Measurements from ENCODE around the gene CAMK1D.

Gene CAMK1D

GRCh38 chr10:12660812-12661211 is 311.5 kb downstream of the CAMK1D start:
- DNase-seq (ENCODE audit: low read depth) = no peak
- H3K4me3 ChIP-seq (ENCODE audit: low read depth, low read length) = no peak overlapping the region
- TF ChIP-seq CTCF (IDR thresholded peaks at IDR 0.05; ENCODE audit: low read depth, low read length) = no peak
- no peak for TF ChIP-seq MYC (IDR thresholded peaks at IDR 0.05; ENCODE audit: low read depth, low read length)
- no peak for TF ChIP-seq POLR2A (IDR thresholded peaks at IDR 0.05; ENCODE audit: extremely low read depth, insufficient read length)
- no peak for TF ChIP-seq MAX (IDR thresholded peaks at IDR 0.05; ENCODE audit: low read depth, low read length)

- no peak for DNase-seq (ENCODE audit: low read depth)
- no peak overlapping the region for H3K4me3 ChIP-seq (ENCODE audit: low read depth, low read length)
- no peak for TF ChIP-seq MYC (IDR thresholded peaks at IDR 0.05; ENCODE audit: low read depth, low read length)
- TF ChIP-seq MAX (IDR thresholded peaks at IDR 0.05; ENCODE audit: low read depth, low read length) = no peak
- TF ChIP-seq POLR2A (IDR thresholded peaks at IDR 0.05; ENCODE audit: extremely low read depth, insufficient read length) = no peak
- no peak for TF ChIP-seq CTCF (IDR thresholded peaks at IDR 0.05; ENCODE audit: low read depth, low read length)
Measured at GRCh38 chr10:12661671-12662070, 312.3 kb downstream of the CAMK1D start.

GRCh38 chr10:12663863-12664262 is 314.5 kb downstream of the CAMK1D start:
- no peak for TF ChIP-seq MAX (IDR thresholded peaks at IDR 0.05; ENCODE audit: low read depth, low read length)
- no peak for TF ChIP-seq POLR2A (IDR thresholded peaks at IDR 0.05; ENCODE audit: extremely low read depth, insufficient read length)
- TF ChIP-seq CTCF (IDR thresholded peaks at IDR 0.05; ENCODE audit: low read depth, low read length) = no peak
- TF ChIP-seq MYC (IDR thresholded peaks at IDR 0.05; ENCODE audit: low read depth, low read length) = no peak
- DNase-seq (ENCODE audit: low read depth) = no peak

GRCh38 chr10:12665501-12665900 is 316.2 kb downstream of the CAMK1D start:
- TF ChIP-seq MYC (IDR thresholded peaks at IDR 0.05; ENCODE audit: low read depth, low read length) (no peak), CTCF (IDR thresholded peaks at IDR 0.05; ENCODE audit: low read depth, low read length) (no peak)
- no peak for DNase-seq (ENCODE audit: low read depth)
- H3K4me3 ChIP-seq (ENCODE audit: low read depth, low read length) = no peak overlapping the region

More at GRCh38 chr10:12663863-12664262, 314.5 kb downstream of the CAMK1D start:
- no peak overlapping the region for H3K4me3 ChIP-seq (ENCODE audit: low read depth, low read length)

- TF ChIP-seq MYC (IDR thresholded peaks at IDR 0.05; ENCODE audit: low read depth, low read length) = no peak
- TF ChIP-seq MAX (IDR thresholded peaks at IDR 0.05; ENCODE audit: low read depth, low read length) = no peak
- no peak for TF ChIP-seq CTCF (IDR thresholded peaks at IDR 0.05; ENCODE audit: low read depth, low read length)
- no peak for TF ChIP-seq POLR2A (IDR thresholded peaks at IDR 0.05; ENCODE audit: extremely low read depth, insufficient read length)
- no peak for DNase-seq (ENCODE audit: low read depth)
- H3K4me3 ChIP-seq (ENCODE audit: low read depth, low read length) = no peak overlapping the region
Measured at GRCh38 chr10:12667052-12667451, 317.7 kb downstream of the CAMK1D start.

- no peak for DNase-seq (ENCODE audit: low read depth)
- no peak for TF ChIP-seq MAX (IDR thresholded peaks at IDR 0.05; ENCODE audit: low read depth, low read length)
- H3K4me3 ChIP-seq (ENCODE audit: low read depth, low read length) = no peak overlapping the region
Measured at GRCh38 chr10:12668634-12669033, 319.3 kb downstream of the CAMK1D start.

Measured in NB4 (cell line).